Transverse colon (tissue), 4 donors: ENCODE measurements around the gene STARD3.

Source experiments
- CTCF ChIP-seq, 5 experiments: fragments of 200-600 bp in 3 of 5; fragments of 450-650 bp in 2 of 5; sonication (generic) in 3 of 5; IDR thresholded peaks; 1 replicate in 2 of 5; 2 replicates in 3 of 5; pipeline ENCODE4 v1.5.1; 2016 to 2017; ENCODE audit warnings: antibody characterized with exemption in 5 of 5, inconsistent platforms in 3 of 5, mild to moderate bottlenecking in 2 of 5, moderate library complexity in 1 of 5
- POLR2A ChIP-seq: fragments of 450-650 bp; IDR thresholded peaks from one replicate; pipeline ENCODE4 v1.6.1; 2016; ENCODE audit warnings: antibody characterized with exemption, mild to moderate bottlenecking, moderate library complexity
- POLR2AphosphoS5 ChIP-seq, 3 donors: sonication (generic); formaldehyde crosslinking; IDR thresholded peaks; one replicate each; pipeline ENCODE4 v1.6.1; 2016; ENCODE audit warnings: antibody characterized with exemption in 3 of 3

- TF ChIP-seq CTCF (IDR thresholded peaks at IDR 0.05) (no peak), POLR2A (no peak), POLR2AphosphoS5 (IDR thresholded peaks at IDR 0.05) (no peak)
These were observed 15.1 kb downstream of the STARD3 start for GRCh38 chr17:39651923-39652586.
